ENCODE data around the gene CRACR2A.

CRACR2A gene

GRCh38 chr12:3681595-3682061 lies 71.3 kb downstream of the CRACR2A start:
- no peak for DNase-seq (ENCODE audit: low spot score)

GRCh38 chr12:3680919-3681594 lies 71.9 kb downstream of the CRACR2A start:
- DNase-seq (ENCODE audit: low spot score), result no peak

- no peak for DNase-seq (ENCODE audit: low spot score)
Observed at GRCh38 chr12:3679831-3680230, 73.1 kb downstream of the CRACR2A start.

- DNase-seq (ENCODE audit: low spot score), result no peak
Observed at GRCh38 chr12:3677609-3678008, 75.3 kb downstream of the CRACR2A start.

GRCh38 chr12:3673981-3674708 lies 78.8 kb downstream of the CRACR2A start:
- DNase-seq (ENCODE audit: low spot score), result no peak

GRCh38 chr12:3672113-3672509 lies 80.8 kb downstream of the CRACR2A start:
- no peak for DNase-seq (ENCODE audit: low spot score)

DNA sequence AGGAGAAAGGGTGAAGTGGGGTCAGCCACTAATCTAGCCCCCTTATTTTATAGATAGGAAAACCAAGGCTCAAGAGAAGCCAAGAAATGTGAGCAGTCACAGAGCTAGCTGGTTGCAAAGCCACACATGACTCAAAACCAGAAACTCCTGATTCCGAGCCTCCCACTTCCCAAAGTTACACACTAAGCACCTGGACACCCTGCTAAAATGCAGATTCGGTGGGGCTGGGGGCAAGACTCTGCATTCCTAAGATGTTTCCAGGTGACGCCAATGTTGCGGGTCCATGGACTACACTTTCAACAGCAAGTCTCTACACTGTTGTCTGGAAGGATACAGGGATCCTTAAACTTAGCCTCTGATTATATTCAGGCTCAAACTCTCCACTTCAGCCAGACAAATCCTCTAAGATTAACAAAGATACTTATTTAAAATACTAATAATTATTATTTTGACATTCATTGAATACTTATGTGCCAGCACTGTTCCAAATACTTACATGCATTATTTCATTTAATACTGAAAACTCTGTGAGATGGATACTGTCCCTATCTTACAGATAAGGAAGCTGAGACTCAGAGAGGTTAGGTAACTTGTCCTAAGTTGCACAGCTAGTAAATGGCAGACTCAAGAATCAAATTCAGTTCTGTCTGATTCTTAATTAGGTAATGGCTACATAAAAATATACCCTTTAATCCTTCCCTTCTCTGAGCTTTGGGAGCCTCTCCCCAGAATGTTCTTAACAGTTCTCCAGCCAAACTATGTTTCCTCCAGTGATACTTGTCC lies 81.4 kb downstream of the CRACR2A start:
- DNase-seq (ENCODE audit: low spot score), result no peak

GRCh38 chr12:3670083-3670620 lies 82.8 kb downstream of the CRACR2A start:
- peak; percentile 8 for DNase-seq (ENCODE audit: low spot score)

DNA sequence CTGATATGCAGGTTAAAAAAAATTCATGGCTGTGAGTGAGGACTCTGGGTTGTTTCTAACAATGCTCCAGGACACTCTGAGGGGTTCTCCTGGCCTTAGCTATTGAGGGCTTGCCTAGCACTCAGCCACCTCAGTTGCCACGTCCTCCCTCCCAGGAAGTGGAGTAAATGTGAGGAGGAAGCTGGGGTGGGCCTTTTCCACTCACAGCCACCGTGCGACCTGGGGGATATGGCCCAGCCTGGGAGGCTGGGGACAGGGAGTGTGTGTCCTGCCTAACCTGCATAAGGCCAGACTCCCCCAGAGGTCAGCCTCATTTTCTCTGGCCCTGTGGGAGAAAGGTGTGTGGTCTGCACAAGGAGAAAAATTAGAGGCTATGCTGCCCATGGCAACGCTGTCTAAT lies 83.3 kb downstream of the CRACR2A start:
- no peak for DNase-seq (ENCODE audit: low spot score)

DNA sequence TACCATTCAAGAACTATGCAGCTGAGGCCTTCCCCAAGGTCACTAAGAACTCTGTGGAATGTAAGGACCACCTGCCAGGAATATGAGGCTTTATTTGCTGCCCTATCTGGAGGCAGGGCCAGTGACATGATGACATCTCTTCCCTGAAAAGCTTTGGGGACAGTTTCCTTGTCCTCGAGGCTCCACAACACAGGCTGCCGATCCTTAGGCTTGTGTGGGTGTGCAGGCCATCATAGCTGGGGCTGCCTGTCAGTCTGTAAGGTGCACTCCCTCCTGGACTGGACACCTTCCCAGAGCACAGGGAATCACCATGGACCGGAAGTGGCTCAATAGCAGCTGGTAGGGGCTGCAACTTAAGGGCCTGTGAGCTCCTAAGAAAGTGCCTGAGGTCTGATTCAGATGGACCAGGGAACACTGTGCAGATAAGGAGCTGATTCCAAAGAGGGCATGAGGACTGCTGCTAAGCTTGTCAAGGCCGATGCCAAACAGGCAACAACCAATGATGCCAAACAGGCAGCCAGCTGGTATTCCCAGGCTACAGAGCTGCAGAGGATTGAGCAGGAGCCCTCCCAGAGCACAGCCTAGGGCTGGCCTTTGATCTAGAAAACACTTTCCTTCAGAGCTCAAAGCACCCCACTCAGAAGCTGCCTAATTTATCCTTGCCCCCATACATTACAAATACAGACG lies 84.3 kb downstream of the CRACR2A start:
- no peak for DNase-seq (ENCODE audit: low spot score)

DNA sequence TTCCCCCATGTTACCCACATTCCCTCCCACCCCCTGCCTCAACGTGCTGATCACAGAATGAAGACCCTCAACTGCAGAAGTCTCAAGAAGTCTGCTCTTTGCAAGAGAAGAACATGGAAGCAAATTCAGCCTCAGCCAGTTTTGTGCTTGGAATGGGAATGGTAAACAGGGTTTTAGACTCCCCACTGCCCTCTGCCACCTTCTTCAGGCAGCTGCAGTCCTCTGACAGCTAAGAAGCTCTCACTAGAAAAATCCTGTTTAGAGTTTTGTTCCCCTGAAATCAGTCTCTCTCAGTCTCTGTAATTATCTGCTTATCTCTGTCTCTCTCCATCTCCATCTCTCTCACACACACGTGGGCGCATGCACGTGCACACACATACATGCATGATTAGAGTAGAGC lies 85.4 kb downstream of the CRACR2A start:
- no peak for DNase-seq (ENCODE audit: low spot score)

GRCh38 chr12:3666441-3666840 lies 86.5 kb downstream of the CRACR2A start:
- DNase-seq (ENCODE audit: low spot score), result no peak

DNA sequence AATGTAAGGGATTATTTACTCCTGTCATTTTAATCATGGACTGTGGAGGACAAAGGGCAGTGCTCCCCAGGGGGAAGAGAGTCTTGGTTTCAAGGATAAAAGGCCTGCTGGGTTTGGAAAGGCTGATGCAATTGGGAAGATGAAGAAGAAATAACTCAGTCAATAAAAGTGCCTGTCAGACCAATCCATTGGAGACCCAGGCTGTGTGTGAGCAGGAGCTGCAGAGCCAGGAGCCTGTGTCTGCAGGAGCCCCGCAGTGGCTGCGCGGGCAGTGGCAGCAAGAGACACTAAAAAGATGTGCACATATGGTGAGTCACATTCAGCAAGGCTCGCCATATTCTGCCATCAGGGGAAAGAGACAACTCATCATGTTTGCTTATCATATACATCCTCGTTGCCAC lies 90.4 kb downstream of the CRACR2A start:
- no peak for DNase-seq (ENCODE audit: low spot score)

GRCh38 chr12:3661028-3661427 lies 91.9 kb downstream of the CRACR2A start:
- no peak for DNase-seq (ENCODE audit: low spot score)

DNA sequence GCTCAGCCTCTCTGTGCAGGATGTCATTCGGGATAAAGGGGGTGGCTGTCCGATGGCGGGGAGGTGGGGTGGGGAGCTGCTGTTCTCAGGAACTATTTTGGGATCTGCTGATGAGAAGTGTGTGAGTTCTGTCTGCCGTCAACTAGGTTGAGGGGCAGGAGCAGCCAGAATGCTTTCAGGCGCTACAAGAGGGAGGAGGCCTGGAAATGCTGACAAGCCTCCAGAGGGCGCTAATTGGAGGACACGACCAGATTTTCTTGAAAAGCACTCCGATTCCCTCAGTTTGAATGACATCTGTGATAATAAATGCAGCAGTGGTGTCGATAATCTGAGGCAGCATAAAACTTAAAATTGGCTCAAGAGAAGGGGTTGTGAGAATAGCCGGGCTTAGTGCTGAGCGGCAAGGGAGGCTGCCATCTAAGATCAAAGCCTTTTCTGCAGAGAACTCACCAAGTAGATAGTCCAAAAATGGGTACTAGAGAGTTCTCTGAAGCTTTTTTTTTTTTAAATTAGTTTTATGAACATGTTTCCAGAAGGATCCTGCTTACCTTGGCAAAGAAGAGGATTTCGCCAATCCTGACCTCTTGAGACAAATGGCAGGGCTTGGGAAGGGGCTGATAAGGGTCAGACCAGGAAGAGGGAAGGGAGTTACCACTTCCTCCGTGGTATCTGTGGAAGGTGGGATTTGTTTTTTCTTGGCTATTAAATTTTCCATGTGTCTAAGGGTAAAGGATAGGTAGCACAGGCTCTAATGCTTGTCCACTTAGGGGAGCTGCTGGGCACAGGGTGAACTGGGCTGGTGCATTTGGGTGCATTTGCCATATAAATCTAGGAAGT lies 94.4 kb downstream of the CRACR2A start:
- peak; percentile 15 for DNase-seq (ENCODE audit: low spot score)

DNA sequence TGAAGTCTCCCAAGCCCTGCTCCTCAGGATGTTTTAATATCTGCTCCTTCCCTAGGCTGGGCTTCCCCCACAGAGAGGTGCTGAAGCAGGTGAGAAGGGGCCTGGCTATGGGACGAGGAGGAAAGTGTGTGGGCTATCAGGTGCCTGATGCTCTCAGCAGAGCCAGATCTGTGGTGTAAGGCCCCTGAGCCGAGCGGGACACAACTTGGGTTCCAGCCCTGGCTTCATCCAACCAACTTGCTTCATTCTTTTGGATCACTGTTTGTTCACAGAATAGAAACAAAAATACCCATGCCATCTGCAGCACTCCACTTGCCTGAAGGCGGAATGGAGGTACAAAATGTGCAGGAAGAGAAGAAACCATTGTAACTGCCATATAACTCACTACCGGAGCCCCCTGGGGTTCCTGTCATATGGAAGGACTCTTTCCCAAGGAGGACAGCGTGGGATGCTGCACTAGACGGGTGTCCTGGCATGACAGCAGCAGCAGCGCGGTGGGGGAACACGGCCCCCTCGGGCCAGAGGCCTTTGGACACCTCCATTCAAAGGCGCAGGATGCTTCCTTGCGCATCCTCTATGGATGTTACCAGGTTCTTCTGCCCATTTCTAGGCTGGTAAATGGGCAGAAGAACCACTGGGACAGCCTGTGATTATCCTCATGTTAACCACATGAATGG lies 95.8 kb downstream of the CRACR2A start:
- DNase-seq (ENCODE audit: low spot score), result no peak

GRCh38 chr12:3655328-3655900 lies 97.5 kb downstream of the CRACR2A start:
- DNase-seq (ENCODE audit: low spot score), result no peak

DNA sequence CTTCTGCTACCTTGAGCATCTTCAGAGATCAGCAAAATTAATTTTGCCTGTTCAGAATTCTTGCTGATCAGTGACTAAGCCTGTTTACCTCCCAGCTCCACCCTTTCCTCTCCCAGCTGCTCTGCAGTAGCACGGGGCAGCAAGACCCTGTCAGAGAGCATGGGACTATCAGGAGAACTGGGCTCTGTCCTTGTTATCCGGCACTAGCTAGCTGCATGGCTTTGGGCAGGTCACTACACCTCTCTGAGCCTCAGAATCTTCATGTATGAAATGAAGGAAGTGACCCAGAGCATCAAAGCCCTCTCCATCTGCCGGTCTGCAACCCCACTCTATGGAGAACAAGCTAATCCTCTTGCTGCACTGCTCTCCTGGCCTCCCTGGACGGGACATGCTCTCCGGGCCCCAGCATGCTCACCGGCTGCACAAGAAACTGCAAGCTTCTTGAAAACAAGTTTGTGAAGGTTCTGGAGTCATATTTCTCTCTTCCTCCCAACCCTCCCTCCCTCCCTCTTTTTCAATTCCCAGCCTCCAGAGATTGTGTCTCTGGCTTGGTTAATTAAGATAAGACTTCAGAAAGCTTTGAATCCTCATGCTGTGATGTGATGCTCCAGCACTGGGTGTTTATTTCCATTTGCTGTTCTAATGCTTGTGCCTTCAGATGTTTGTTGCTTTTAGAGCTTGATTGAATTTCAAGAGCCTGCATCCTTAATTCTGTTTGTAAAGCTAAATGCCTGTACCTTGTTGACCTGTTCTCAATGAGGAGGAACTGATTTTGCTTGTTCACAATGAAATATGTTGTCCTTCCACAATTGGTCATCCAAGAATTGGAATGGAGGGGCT lies 101.1 kb downstream of the CRACR2A start:
- DNase-seq (ENCODE audit: low spot score), result no peak

- no peak for DNase-seq (ENCODE audit: low spot score)
Observed at GRCh38 chr12:3647504-3647903, 105.4 kb downstream of the CRACR2A start.
